ENCODE results near the gene ATP5F1E. TPM values are rescaled to one million over a fixed set of nuclear protein-coding genes. Genes with fewer than 3 reads are reported as not detected.

Gene ATP5F1E
- total and polyA plus RNA-seq, 10 of the 15 experiments (the other 5 are each of a cell fraction or from before 2014, with no cell fraction given): 49.0 to 407 (median 117) TPM

DNA sequence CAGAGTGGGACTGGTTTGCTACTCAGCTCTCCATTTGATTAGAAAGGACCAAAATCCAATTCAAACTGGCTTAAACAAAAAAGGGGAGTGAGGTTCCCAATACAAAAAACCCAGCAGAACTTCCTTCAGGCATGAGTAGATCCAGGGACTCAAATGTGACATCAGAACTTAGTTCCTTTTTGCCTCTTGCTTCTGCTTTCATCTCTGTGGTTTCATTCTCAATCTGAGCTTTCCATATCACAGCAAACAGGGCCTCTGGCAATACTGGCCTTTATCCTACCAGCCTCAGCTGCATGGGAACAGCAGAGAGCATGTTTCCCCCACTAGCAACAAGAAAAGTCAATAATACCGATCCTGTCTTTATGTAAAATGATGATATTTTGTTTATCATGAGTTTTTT, 39.1 kb upstream of the ATP5F1E start:
- ChIA-PET POLR2A (no interaction called here), CTCF (interaction anchor here (0.7 to 2.2 kb wide), 3 partner anchors 16 to 133 kb away, joined by 3 to 13 read pairs (median 4); no protein-coding TSS in a partner anchor), RAD21 (ENCODE audit: unreplicated experiment) (no interaction called here), SMC1A (ENCODE audit: uncharacterized antibody, unreplicated experiment) (no interaction called here)
- no peaks in the 10 kb centered on the region for H4K20me1 ChIP-seq (ENCODE audit: control insufficient read depth, insufficient read depth)
- FAIRE-seq: peak; percentile 27
- H3K27me3 ChIP-seq (replicated peaks in 1 of 2; ENCODE audit: control insufficient read depth in 2 of 2, insufficient read depth in 2 of 2, low read length in 1 of 2): peaks cover 5 to 6% of the 10 kb centered on the region in 2 experiments
- 0 out of 2 replicates have a peak, but pooled peaks have one; percentile 14 for TF ChIP-seq TCF7 (IDR thresholded peaks at IDR 0.05; ENCODE audit: borderline replicate concordance)
- no peak for TF ChIP-seq GABPA (IDR thresholded peaks at IDR 0.05; ENCODE audit: low read depth)
- TF ChIP-seq, protein P1, sequence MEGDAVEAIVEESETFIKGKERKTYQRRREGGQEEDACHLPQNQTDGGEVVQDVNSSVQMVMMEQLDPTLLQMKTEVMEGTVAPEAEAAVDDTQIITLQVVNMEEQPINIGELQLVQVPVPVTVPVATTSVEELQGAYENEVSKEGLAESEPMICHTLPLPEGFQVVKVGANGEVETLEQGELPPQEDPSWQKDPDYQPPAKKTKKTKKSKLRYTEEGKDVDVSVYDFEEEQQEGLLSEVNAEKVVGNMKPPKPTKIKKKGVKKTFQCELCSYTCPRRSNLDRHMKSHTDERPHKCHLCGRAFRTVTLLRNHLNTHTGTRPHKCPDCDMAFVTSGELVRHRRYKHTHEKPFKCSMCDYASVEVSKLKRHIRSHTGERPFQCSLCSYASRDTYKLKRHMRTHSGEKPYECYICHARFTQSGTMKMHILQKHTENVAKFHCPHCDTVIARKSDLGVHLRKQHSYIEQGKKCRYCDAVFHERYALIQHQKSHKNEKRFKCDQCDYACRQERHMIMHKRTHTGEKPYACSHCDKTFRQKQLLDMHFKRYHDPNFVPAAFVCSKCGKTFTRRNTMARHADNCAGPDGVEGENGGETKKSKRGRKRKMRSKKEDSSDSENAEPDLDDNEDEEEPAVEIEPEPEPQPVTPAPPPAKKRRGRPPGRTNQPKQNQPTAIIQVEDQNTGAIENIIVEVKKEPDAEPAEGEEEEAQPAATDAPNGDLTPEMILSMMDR (IDR thresholded peaks at IDR 0.05 in 2 of 3, conservative IDR thresholded peaks at IDR 0.05 in 1 of 3; ENCODE audit: control insufficient read depth in 2 of 3, extremely low read depth in 1 of 3, insufficient read depth in 1 of 3, low read depth in 3 of 3, low read length in 3 of 3): no peak
- TF ChIP-seq YBX1 (IDR thresholded peaks at IDR 0.05): no peak
- TF ChIP-seq ATF7 (IDR thresholded peaks at IDR 0.05; ENCODE audit: low read depth): no peak
- peak; percentile 52 for TF ChIP-seq JUNB (IDR thresholded peaks at IDR 0.05)
- TF ChIP-seq, protein P2, sequence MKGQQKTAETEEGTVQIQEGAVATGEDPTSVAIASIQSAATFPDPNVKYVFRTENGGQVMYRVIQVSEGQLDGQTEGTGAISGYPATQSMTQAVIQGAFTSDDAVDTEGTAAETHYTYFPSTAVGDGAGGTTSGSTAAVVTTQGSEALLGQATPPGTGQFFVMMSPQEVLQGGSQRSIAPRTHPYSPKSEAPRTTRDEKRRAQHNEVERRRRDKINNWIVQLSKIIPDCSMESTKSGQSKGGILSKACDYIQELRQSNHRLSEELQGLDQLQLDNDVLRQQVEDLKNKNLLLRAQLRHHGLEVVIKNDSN (IDR thresholded peaks at IDR 0.05; ENCODE audit: borderline replicate concordance, extremely low read length, insufficient read depth, low read depth, low read length): no peak
- 0 out of 2 replicates have a peak, but pooled peaks have one; percentile 24 for TF ChIP-seq NFIC (IDR thresholded peaks at IDR 0.05; ENCODE audit: low read depth, low read length)
- peak; percentile 17; the same call in 1 of the 2 replicates for TF ChIP-seq CREB1 (IDR thresholded peaks at IDR 0.05; ENCODE audit: low read depth)
- no peak for TF ChIP-seq MEF2B (IDR thresholded peaks at IDR 0.05; ENCODE audit: partially characterized antibody, poor library complexity, severe bottlenecking)
- no peak for TF ChIP-seq CBX3 (IDR thresholded peaks at IDR 0.05; ENCODE audit: borderline replicate concordance, low read depth)
- TF ChIP-seq RUNX3 (IDR thresholded peaks at IDR 0.05; ENCODE audit: low read length): peak; percentile 74
- TF ChIP-seq, protein P3, sequence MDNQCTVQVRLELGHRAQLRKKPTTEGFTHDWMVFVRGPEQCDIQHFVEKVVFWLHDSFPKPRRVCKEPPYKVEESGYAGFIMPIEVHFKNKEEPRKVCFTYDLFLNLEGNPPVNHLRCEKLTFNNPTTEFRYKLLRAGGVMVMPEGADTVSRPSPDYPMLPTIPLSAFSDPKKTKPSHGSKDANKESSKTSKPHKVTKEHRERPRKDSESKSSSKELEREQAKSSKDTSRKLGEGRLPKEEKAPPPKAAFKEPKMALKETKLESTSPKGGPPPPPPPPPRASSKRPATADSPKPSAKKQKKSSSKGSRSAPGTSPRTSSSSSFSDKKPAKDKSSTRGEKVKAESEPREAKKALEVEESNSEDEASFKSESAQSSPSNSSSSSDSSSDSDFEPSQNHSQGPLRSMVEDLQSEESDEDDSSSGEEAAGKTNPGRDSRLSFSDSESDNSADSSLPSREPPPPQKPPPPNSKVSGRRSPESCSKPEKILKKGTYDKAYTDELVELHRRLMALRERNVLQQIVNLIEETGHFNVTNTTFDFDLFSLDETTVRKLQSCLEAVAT (IDR thresholded peaks at IDR 0.05): no peak
- no peak for TF ChIP-seq BMI1 (IDR thresholded peaks at IDR 0.05; ENCODE audit: borderline replicate concordance)
- TF ChIP-seq EED (IDR thresholded peaks at IDR 0.05; ENCODE audit: low read depth): peak; percentile 79
- TF ChIP-seq RFX5 (IDR thresholded peaks at IDR 0.05; ENCODE audit: low read depth, low read length): no peak
- TF ChIP-seq MEF2A (IDR thresholded peaks at IDR 0.05; ENCODE audit: insufficient read depth, low read depth, low read length): no peak
- no peak for TF ChIP-seq RBBP5 (conservative IDR thresholded peaks at IDR 0.05)
- no peaks in the 10 kb centered on the region for H3K79me2 ChIP-seq (ENCODE audit: control insufficient read depth, insufficient read depth, low read length)
- no peak overlapping the region for H3K27ac ChIP-seq (ENCODE audit: control insufficient read depth, insufficient read depth)
- DNase-seq (ENCODE audit: low read depth, low spot score): no peak
- 4% methylated on average over 1 of the region's 1 CpG for WGBS (ENCODE audit: insufficient coverage, insufficient replicate concordance, low lambda C conversion rate, missing lambda C conversion rate)
- intact Hi-C loops (cut with micrococcal nuclease; ENCODE audit: unreplicated experiment) (no loop called here), in situ Hi-C loops (cut with MboI) (no loop called here)
- no peak overlapping the region for H3K9ac ChIP-seq (ENCODE audit: control insufficient read depth, insufficient read depth, low read length)
- no peaks in the 10 kb centered on the region for H3K9me3 ChIP-seq (replicated peaks; ENCODE audit: control insufficient read depth, insufficient read depth, low read length)
- H2AFZ ChIP-seq (ENCODE audit: control insufficient read depth, low read depth, low read length): no peak overlapping the region
- no peak overlapping the region for H3K4me2 ChIP-seq (ENCODE audit: control insufficient read depth, insufficient read depth)
- H3K4me3 ChIP-seq: no peak overlapping the region
- BruUV-seq (replicated peaks): no TSS peak
- H3K36me3 ChIP-seq (ENCODE audit: control insufficient read depth in 2 of 2, insufficient read depth in 2 of 2, low read length in 1 of 2): no peaks in the 10 kb centered on the region
- peaks cover 7% of the 10 kb centered on the region for H3K4me1 ChIP-seq (ENCODE audit: control insufficient read depth, insufficient read depth, low read length)
- ATAC-seq: peak; percentile 76

Measured in GM12878 (cell line).